KOPT-K1 (cell line): ENCODE results near the gene SLC37A1.

Experiments used
- H3K27ac ChIP-seq: fragments of 200-600 bp; sonication (generic); 2 replicates; pipeline ENCODE4 v1.5.1; 2016; ENCODE audit warnings: antibody characterized with exemption, mild to moderate bottlenecking, low read depth, low read length; ENCODE audit not compliant: poor library complexity, severe bottlenecking
- H3K36me3 ChIP-seq: fragments of 200-600 bp; sonication (generic); 2 replicates; pipeline ENCODE4 v1.5.1; 2017; ENCODE audit warnings: antibody characterized with exemption, mild to moderate bottlenecking, low read length, moderate library complexity; ENCODE audit not compliant: insufficient read depth
- H3K9me3 ChIP-seq: fragments of 200-600 bp; sonication (generic); 2 replicates; pipeline ENCODE4 v1.5.1; 2017; ENCODE audit warnings: antibody characterized with exemption, low read length, mild to moderate bottlenecking; ENCODE audit not compliant: insufficient read depth, poor library complexity, severe bottlenecking

Gene SLC37A1

DNA sequence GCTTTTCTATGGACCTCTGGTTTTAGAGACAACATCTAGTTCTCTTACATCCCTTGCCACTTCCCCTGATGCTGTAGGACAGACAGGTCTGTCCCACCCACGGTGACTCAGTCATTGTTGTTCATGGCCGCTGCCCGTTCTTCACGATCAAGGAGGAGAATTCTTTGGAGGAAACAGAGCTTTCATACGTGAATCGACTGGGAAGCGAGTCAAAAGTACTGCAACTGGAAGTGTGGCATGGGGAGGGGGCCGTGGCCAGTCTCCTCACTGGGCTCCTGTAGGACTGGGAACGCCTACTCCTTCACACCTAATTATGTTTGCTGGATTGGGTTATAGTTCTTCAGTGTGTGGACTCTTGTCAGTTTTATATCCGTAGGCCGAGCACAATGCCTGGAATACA lies 4.4 kb upstream of the SLC37A1 start:
- no peaks in the 10 kb centered on the region for H3K9me3 ChIP-seq
- H3K27ac ChIP-seq, result no peak overlapping the region
- no peaks in the 10 kb centered on the region for H3K36me3 ChIP-seq

GRCh38 chr21:42512346-42513034 lies 1.2 kb upstream of the SLC37A1 start:
- H3K27ac ChIP-seq, result no peak overlapping the region
- no peaks in the 10 kb centered on the region for H3K9me3 ChIP-seq
- no peaks in the 10 kb centered on the region; the same call in 1 of the 2 replicates for H3K36me3 ChIP-seq

DNA sequence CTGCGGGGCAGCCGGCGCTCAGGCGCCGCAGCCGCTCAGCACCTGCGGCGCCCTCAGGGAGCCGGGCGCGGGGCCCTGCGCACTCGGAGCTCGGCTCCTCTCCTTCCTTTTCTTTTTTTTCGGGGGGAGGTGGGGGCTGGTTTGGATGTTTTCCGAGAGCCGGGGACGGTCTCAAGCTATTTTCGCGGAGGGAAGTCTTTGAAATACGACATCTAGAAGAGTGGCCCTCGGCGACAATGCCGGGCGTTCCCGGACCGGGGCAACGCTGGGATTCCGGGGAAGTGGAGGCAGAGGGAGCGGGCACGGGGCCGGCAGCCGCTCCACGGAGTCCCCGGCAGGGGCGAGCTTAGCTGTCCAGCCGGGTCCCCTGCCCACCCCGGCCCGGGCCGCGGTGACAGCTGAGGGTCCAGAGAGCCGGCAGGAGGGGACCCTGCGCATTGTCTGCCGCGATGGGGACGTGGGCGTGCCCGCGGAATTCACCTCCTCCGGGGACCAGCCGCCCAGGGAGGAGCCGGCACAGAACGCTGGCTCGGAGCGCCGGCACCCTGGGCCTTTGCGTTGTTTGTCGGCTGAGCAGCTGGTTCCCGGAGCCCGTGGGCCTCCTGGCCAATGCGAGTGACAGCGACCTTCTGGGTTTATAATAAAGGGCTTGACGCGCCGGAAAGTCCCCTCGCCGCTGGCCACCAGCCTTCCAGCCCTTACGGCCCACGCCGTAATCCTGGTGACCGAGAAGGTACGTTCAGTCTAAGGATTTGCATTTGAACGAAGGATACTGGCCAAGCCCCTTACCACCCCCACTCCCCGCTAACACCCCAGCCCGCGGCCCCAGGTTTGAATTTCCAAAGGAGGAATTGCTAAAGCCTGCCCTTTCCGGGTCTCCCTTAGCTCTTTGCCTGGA lies 582 bp downstream of the SLC37A1 start:
- Histone ChIP-seq H3K36me3 (peaks cover 15% of the 10 kb centered on the region; the same call in 1 of the 2 replicates), H3K9me3 (no peaks in the 10 kb centered on the region), H3K27ac (peak overlapping the region; percentile 55)

DNA sequence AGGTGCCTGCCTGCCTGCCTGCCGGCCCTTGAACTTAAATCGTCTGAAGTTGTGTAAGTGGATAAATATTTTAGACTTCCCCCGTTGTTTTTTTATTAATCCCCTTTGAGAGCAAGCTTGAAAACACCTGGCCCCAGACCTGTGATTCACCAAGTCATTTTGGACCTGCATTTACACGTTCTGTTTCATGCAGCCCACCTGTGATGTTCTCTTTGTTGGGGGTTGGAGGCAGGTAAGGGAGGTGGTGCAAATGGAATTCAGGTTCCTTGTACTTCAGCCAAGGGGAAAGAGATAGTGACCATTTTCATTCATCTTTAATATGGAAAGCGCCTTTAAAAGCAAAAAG lies 1.2 kb downstream of the SLC37A1 start:
- Histone ChIP-seq H3K27ac (peak overlapping the region; percentile 55), H3K9me3 (no peaks in the 10 kb centered on the region), H3K36me3 (peaks cover 21% of the 10 kb centered on the region; the same call in 1 of the 2 replicates)

DNA sequence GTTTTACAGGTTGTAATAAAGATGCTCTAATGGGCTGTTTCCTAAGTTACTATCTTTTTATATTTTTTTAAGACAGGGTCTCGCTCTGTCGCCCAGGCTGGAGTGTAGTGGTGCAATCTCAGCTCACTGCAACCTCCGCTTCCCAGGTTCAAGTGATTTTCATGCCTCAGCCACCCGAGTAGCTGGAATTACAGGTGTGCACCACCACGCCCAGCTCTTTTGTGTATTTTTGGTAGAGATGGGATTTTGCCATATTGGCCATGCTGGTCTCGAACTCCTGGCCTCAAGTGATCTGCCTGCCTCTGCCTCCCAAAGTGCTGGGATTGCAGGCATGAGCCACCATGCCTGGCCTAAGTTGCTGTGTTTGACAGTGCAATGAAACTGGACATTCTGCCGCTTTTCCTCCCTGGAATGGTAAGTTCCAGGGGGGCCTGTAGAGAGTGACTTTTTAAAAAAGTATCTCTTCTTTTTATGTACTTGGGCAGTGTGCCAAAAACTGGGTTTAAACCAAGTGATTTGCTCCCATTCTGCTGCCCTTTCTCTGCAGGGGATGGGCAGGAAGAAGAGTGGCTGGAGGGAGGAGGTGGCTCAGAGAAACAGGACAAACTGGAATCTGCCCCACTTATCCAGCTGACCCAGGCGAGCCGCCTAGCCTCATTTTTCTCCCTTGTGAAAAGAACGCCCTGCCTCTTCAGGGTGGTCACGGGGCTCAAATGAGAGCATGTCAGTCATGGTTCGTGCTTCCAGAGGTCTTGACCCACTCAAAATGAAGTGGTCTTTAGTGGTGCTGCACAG lies 2.3 kb downstream of the SLC37A1 start:
- peaks cover 31% of the 10 kb centered on the region; the same call in 1 of the 2 replicates for H3K36me3 ChIP-seq
- H3K9me3 ChIP-seq, result no peaks in the 10 kb centered on the region
- no peak overlapping the region for H3K27ac ChIP-seq

DNA sequence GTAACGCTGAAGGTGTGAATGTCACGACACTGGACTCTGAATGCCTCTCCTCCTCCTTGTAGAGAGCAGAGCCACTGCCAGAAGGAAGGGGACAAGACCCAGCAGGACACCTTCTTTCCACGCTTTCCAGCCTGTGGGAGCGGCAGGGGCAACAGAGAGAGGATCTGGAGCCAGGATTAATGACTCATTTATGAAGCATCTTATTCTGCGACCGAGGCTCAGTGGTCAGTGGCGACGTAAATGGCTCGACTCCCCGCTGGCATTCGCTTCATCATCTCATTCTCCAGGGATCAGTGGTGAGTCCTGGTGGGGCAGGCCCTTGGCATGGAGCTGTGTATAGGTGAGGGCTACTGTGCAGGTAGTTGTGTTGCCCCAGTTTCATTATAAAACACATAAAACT lies 4.6 kb downstream of the SLC37A1 start:
- Histone ChIP-seq H3K9me3 (no peaks in the 10 kb centered on the region), H3K27ac (no peak overlapping the region), H3K36me3 (peaks cover 34% of the 10 kb centered on the region; the same call in 1 of the 2 replicates)

- no peaks in the 10 kb centered on the region for H3K9me3 ChIP-seq
- H3K36me3 ChIP-seq, result peaks cover 34% of the 10 kb centered on the region; the same call in 1 of the 2 replicates
- no peak overlapping the region for H3K27ac ChIP-seq
Observed at GRCh38 chr21:42518626-42519025, 5.0 kb downstream of the SLC37A1 start.

DNA sequence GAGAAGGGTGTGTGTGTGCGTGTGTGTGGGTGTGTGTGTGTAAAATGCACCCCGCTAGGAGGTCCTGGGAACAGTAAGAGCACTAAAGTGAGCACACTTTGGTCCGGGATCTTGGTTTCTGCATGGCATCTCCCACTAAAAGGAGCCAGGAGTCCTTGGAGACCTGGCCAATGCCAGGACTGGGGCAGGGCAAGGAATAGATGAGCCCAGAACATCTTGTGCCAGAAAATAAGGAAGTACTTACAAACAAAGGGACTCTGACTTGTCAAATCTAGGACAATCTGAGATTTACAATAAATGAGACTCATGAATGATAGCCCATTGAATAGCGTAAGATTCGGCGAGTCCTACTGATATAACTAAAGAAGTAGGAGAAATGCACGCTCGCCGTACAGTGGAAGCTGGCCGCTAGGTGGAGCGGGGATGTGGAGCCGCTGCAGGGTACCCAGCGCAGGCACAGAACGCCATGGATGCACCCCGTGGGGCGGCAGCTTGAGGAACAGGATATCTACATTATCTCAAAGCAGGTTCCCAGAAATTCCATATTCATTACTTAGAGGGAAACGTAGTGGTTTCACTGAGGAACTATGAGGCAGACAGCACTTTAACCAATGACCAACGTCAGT lies 7.1 kb downstream of the SLC37A1 start:
- Histone ChIP-seq H3K27ac (no peak overlapping the region), H3K36me3 (peaks cover 34% of the 10 kb centered on the region; the same call in 1 of the 2 replicates), H3K9me3 (no peaks in the 10 kb centered on the region)

DNA sequence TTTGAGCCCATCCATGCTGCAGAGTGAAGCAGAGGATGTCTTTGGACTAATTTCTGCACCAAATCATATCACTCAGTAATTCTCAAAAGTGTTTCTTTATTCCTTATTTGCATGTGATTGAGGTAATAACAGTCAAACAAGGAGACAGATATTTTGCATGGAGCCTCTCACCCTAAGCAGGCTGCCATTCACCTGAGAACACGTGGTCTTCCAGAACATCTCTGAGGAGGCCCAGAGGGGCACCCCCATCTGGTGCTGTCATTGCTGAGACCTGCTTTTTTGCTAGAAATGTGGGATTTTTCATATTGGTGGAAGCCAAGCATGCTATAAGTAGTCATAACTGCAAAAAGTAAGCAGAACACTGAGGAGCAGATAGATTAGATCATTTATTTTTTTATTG lies 7.7 kb downstream of the SLC37A1 start:
- Histone ChIP-seq H3K9me3 (no peaks in the 10 kb centered on the region), H3K36me3 (peaks cover 34% of the 10 kb centered on the region; the same call in 1 of the 2 replicates), H3K27ac (no peak overlapping the region)

DNA sequence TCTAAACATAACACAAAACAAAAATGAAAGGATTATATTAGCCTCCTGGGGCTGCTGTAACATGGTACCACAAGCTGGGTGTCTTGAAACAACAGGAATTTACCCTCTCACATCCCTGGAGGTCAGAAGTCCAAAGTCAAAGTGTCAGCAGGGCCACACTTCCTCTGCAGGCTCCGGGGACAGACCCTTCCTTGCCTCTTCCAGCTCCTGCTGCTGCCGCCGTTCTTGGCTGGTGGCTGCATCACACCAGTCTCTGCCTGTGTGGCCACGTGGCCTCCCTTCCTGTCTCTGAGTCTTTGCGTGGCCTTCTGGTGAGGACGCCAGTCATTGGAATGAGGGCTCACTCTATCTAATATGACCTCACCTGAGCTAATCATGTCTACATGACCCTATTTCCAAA lies 8.2 kb downstream of the SLC37A1 start:
- Histone ChIP-seq H3K27ac (no peak overlapping the region), H3K36me3 (peaks cover 34% of the 10 kb centered on the region; the same call in 1 of the 2 replicates)

DNA sequence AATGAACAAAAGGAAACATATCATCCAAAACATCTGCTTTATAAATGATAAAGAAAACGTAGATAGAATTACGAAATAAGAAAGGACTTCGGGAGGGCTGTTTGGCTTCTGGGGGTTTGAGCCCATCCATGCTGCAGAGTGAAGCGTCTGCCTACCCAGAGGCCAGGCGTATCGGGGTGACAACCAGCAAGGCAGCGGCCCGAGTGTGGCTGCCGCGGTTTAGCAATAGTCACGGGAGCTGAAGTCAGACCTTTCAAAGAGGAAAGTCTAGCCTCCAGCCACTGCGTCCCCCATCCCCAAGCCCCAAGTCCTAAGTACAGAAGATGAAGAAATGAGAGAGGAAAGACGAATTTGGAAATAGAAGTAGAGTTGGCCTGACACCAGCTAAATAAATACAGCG lies 8.6 kb downstream of the SLC37A1 start:
- no peaks in the 10 kb centered on the region for H3K9me3 ChIP-seq
- H3K36me3 ChIP-seq, result peaks cover 34% of the 10 kb centered on the region; the same call in 1 of the 2 replicates
- no peak overlapping the region for H3K27ac ChIP-seq

More for the DNA sequence above, 8.2 kb downstream of the SLC37A1 start:
- H3K9me3 ChIP-seq, result no peaks in the 10 kb centered on the region

- Histone ChIP-seq H3K9me3 (no peaks in the 10 kb centered on the region), H3K27ac (no peak overlapping the region), H3K36me3 (peaks cover 31% of the 10 kb centered on the region; the same call in 1 of the 2 replicates)
Observed at GRCh38 chr21:42522771-42523170, 9.1 kb downstream of the SLC37A1 start.

DNA sequence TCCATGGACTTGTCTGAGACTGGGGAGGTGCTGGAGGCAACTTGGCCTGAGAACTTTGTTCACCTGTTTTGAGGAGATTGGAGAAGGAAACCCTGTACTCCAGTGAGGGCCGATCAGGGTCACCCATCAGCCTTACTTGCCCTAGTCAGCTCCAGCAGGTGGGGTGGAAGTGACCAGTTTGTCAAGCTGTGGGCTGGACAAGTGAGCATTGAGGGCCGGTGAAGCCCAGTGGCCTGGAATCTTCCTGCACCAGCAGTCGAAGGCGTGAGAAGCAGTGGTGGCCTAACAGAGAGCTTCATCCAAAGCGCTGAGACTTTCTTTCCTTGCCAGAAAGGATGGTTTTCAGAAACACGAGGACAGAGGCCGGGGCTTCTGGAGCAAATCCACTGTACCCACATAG lies 9.6 kb downstream of the SLC37A1 start:
- H3K27ac ChIP-seq, result no peak overlapping the region
- H3K9me3 ChIP-seq, result no peaks in the 10 kb centered on the region
- peaks cover 29% of the 10 kb centered on the region; the same call in 1 of the 2 replicates for H3K36me3 ChIP-seq

DNA sequence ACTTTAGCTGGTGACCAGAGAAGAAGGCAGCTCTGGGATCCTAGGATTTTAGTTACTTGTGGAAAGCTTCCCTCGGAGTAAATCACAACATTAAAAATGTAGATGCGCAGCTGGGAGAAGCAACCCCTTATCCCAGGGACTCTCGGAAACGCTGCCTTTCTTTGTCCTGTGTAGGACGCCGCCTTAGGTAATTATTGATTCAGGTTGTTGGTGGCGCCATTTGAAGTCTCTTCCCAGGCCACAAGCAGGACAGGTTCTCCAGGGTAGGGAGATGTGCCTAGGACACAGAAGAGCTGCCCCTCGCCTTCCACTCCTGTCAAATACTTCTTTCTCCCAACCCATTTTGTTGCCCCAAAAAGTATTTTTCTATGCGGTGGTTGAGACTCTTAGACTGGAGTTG lies 10.3 kb downstream of the SLC37A1 start:
- Histone ChIP-seq H3K9me3 (no peaks in the 10 kb centered on the region), H3K27ac (peak overlapping the region; percentile 9), H3K36me3 (peaks cover 22% of the 10 kb centered on the region; the same call in 1 of the 2 replicates)
